Testis (tissue), 3 donors: ENCODE results near the gene LRRC49. TPM values are rescaled to one million over a fixed set of nuclear protein-coding genes. Genes with fewer than 3 reads are reported as not detected.

ENCODE experiments used
- DNase-seq: peaks from one replicate; pipeline ENCODE4 v3.0.0-alpha.2; 2019
- H3K27ac ChIP-seq, 2 donors: fragments of 200-600 bp; sonication (generic); one replicate each; pipeline ENCODE4 v1.5.1; 2019
- H3K27me3 ChIP-seq: fragments of 200-600 bp; sonication (generic); one replicate; pipeline ENCODE4 v1.5.1; 2019
- H3K36me3 ChIP-seq: fragments of 200-600 bp; sonication (generic); one replicate; pipeline ENCODE4 v1.5.1; 2017; ENCODE audit warnings: low read depth; ENCODE audit errors: missing control alignments
- H3K4me1 ChIP-seq: fragments of 200-600 bp; sonication (generic); one replicate; pipeline ENCODE4 v1.5.1; 2019
- H3K4me3 ChIP-seq, 2 donors: fragments of 200-600 bp; sonication (generic); one replicate each; pipeline ENCODE4 v1.5.1; 2017 to 2019
- H3K9me3 ChIP-seq: fragments of 200-600 bp; sonication (generic); one replicate; pipeline ENCODE4 v1.5.1; 2017
- POLR2A ChIP-seq: fragments of 450-650 bp; IDR thresholded peaks from one replicate; pipeline ENCODE4 v1.6.1; 2017; ENCODE audit warnings: antibody characterized with exemption, mild to moderate bottlenecking, moderate library complexity
- WGBS, 2 donors: methylation state at CpG; one replicate each; pipeline ENCODE4 v1.1.5; 2018; 5-methylcytosine and 5-hydroxymethylcytosine counted together
- intact Hi-C: fragments of 100-400 bp; cut with DNase I; formaldehyde crosslinking; loops from one replicate; pipeline ENCODE4 v1.15.1; 2023; ENCODE audit warnings: low total_unique reads
- polyA plus RNA-seq: library from polyadenylated mRNA; stranded (reverse); fragments of 350-450 nt; fragmentation: Illumina TruSeq; extraction: RNeasy Lipid Tissue Mini Kit (QIAGEN cat#74804); gene quantifications from one replicate; pipeline ENCODE4 v1.2.3, GENCODE V29; 2014; ENCODE audit warnings: low read depth, low replicate concordance; ENCODE audit not compliant: insufficient read depth
- total RNA-seq, 2 donors: library from RNA; depleted of rRNA; stranded (reverse); fragments of >200 nt; gene quantifications; one replicate each; pipeline ENCODE4 v1.2.3, GENCODE V29; 2016
- TF ChIP-seq, protein P1 (sequence below), 3 experiments: fragments of 450-650 bp in 2 of 3; fragments of 200-600 bp in 1 of 3; sonication (generic) in 1 of 3; IDR thresholded peaks; one replicate each; pipeline ENCODE4 v1.5.1; 2016 to 2019; ENCODE audit warnings: antibody characterized with exemption in 3 of 3, mild to moderate bottlenecking in 2 of 3, moderate library complexity in 1 of 3

Gene LRRC49
- total and polyA plus RNA-seq, 3 donors from 2014 or later: 19.9 to 35.4 (median 22.4) TPM

DNA sequence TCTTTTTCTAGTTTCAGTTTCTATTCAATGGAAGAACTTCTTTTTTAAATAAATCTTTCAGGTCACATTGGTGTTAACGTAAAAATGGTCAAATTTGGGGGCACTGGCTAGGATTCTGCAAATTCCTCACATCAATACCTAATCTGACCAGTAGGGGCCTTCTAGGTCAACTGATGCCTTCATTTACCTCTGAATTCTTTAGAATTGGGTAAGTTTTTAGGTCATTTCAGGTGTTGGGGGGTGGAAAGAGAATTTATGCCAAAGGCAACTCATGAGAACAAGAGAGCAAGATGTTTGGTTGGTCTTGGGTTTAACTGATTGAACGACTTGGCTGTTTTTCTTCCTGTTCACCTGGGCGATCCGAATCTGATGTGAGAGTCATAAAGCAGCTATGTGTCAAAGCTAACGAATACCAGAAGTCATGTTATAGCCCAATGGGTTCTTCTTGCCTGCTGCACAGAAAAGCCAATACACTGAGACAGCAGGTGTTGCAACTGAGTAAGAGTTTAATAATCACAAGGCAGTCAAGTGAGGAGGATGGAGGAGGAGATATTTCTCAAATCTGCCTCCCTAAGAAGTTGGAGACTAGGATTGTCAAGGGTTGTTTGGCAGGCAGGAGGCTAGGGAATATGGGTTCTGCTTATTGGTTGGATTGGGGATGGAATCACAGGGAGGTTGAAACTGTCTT, 15.3 kb downstream of the LRRC49 start:
- WGBS, 2 donors: 94 to 98% methylated on average over 5 of the region's 5 CpGs
- H3K4me1 ChIP-seq: no peaks in the 10 kb centered on the region
- no peak overlapping the region for H3K4me3 ChIP-seq
- no peak overlapping the region for H3K27ac ChIP-seq
- H3K27me3 ChIP-seq: no peaks in the 10 kb centered on the region
- DNase-seq: no peak
- TF ChIP-seq, protein P1, sequence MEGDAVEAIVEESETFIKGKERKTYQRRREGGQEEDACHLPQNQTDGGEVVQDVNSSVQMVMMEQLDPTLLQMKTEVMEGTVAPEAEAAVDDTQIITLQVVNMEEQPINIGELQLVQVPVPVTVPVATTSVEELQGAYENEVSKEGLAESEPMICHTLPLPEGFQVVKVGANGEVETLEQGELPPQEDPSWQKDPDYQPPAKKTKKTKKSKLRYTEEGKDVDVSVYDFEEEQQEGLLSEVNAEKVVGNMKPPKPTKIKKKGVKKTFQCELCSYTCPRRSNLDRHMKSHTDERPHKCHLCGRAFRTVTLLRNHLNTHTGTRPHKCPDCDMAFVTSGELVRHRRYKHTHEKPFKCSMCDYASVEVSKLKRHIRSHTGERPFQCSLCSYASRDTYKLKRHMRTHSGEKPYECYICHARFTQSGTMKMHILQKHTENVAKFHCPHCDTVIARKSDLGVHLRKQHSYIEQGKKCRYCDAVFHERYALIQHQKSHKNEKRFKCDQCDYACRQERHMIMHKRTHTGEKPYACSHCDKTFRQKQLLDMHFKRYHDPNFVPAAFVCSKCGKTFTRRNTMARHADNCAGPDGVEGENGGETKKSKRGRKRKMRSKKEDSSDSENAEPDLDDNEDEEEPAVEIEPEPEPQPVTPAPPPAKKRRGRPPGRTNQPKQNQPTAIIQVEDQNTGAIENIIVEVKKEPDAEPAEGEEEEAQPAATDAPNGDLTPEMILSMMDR (IDR thresholded peaks at IDR 0.05): peak in 2 of 3 experiments; percentile 20 to 37
- TF ChIP-seq POLR2A: no peak
- H3K9me3 ChIP-seq: no peaks in the 10 kb centered on the region
- no peaks in the 10 kb centered on the region for H3K36me3 ChIP-seq
- intact Hi-C loops: no loop called here

- no peak for TF ChIP-seq POLR2A
- TF ChIP-seq, protein P1 (IDR thresholded peaks at IDR 0.05): no peak
- Histone ChIP-seq H3K27me3 (no peaks in the 10 kb centered on the region), H3K4me1 (no peaks in the 10 kb centered on the region), H3K27ac (no peak overlapping the region), H3K36me3 (no peaks in the 10 kb centered on the region), H3K4me3 (no peak overlapping the region), H3K9me3 (no peaks in the 10 kb centered on the region)
- WGBS, 2 donors: 84 to 92% methylated on average over 1 of the region's 1 CpG
- no peak for DNase-seq
- intact Hi-C loops: no loop called here
Measured at GRCh38 chr15:70910958-70911357, 18.3 kb downstream of the LRRC49 start.

- H3K27me3 ChIP-seq: no peaks in the 10 kb centered on the region
- no peak overlapping the region for H3K27ac ChIP-seq
- 89 to 92% methylated on average over 1 of the region's 1 CpG for WGBS, 2 donors
- no peaks in the 10 kb centered on the region for H3K4me1 ChIP-seq
- no peak for DNase-seq
- intact Hi-C loops: no loop called here
- TF ChIP-seq, protein P1 (IDR thresholded peaks at IDR 0.05): no peak
- no peak for TF ChIP-seq POLR2A
- H3K36me3 ChIP-seq: no peaks in the 10 kb centered on the region
- H3K9me3 ChIP-seq: no peaks in the 10 kb centered on the region
- H3K4me3 ChIP-seq: no peak overlapping the region
Measured at GRCh38 chr15:70912187-70912586, 19.6 kb downstream of the LRRC49 start.

GRCh38 chr15:70916531-70916930, 23.9 kb downstream of the LRRC49 start:
- Histone ChIP-seq H3K27me3 (no peaks in the 10 kb centered on the region), H3K9me3 (no peaks in the 10 kb centered on the region), H3K27ac (no peak overlapping the region), H3K4me1 (no peaks in the 10 kb centered on the region), H3K36me3 (no peaks in the 10 kb centered on the region), H3K4me3 (no peak overlapping the region)
- DNase-seq: no peak
- TF ChIP-seq, protein P1 (IDR thresholded peaks at IDR 0.05): no peak
- TF ChIP-seq POLR2A: no peak
- intact Hi-C loops: no loop called here
- 93 to 100% methylated on average over 4 to 10 of the region's 10 CpGs for WGBS, 2 donors

GRCh38 chr15:70917955-70918354, 25.3 kb downstream of the LRRC49 start:
- no peak for DNase-seq
- 97 to 100% methylated on average over 2 to 6 of the region's 6 CpGs for WGBS, 2 donors
- intact Hi-C loops: no loop called here
- no peak overlapping the region for H3K27ac ChIP-seq
- H3K36me3 ChIP-seq: no peaks in the 10 kb centered on the region
- H3K4me1 ChIP-seq: no peaks in the 10 kb centered on the region
- H3K27me3 ChIP-seq: no peaks in the 10 kb centered on the region
- H3K4me3 ChIP-seq: no peak overlapping the region
- TF ChIP-seq POLR2A: no peak
- H3K9me3 ChIP-seq: no peaks in the 10 kb centered on the region
